ENCODE measurements around the gene SNX32.

DNA sequence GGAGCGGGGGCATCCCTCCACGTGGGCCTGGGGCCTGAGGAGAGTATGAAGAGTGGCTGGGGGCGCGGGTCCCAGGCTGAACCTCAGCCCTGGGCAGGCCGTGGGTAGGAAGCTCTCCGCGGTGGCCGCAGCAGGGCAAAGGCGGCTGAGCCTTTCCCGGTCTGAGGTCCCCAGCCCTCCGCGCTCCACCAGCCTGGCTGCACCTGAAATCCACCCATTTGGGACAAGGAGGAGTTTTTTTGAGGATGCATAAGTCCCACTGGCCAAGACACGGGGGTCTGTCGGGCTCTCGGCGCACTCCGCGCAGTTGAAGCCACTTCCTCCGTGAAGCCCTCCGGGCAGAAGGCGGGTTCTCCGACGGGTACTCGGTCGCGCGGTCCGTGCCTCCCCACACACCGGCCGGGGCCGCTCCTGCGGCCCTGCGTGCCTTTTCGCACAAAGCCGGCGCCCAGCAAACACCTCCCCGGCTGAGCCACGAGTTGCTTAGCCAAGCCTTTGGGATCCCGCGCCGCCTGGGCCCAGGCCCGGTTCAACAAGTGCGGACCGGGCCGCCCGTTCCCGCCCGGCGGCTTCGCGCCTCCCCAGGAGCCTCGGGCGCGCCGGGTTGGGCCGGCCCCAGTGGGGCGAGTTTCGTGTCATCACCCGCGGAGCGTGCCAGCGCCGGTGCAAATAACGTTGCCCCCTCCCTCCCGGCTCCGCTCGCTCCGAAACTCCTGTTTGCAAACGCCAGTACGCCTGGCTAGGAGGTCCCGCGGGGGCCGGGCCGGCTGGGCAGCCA is 47.6 kb upstream of the SNX32 start:
- TF ChIP-seq CTCF (IDR thresholded peaks at IDR 0.05) = no peak
- TF ChIP-seq ZFX (IDR thresholded peaks at IDR 0.05; ENCODE audit: borderline replicate concordance) = no peak
